Fibroblast of lung (primary cell): ENCODE results near the gene SH3GL2. TPM values are rescaled to one million over a fixed set of nuclear protein-coding genes. Genes with fewer than 3 reads are reported as not detected.

Experiments
- DNase-seq, 2 donors: peaks; one replicate each; pipeline versions ENCODE4 v3.0.0 to v3.0.0-alpha.2; 2010; ENCODE audit warnings: low read depth in 2 of 2
- H2AFZ ChIP-seq: 2 replicates; pipeline ENCODE4 v1.5.1; 2012; ENCODE audit warnings: low read length, control low read depth, inconsistent platforms
- H3K27ac ChIP-seq: 2 replicates; pipeline ENCODE4 v1.5.1; 2011; ENCODE audit warnings: low read length, control low read depth; ENCODE audit not compliant: insufficient read depth
- H3K27me3 ChIP-seq: 2 replicates; pipeline ENCODE4 v1.5.1; 2011; ENCODE audit warnings: mild to moderate bottlenecking, low read length; ENCODE audit not compliant: control insufficient read depth, insufficient read depth
- H3K36me3 ChIP-seq: 2 replicates; pipeline ENCODE4 v1.5.1; 2011; ENCODE audit warnings: low read length; ENCODE audit not compliant: control insufficient read depth, insufficient read depth
- H3K4me1 ChIP-seq: 2 replicates; pipeline ENCODE4 v1.5.1; 2011; ENCODE audit warnings: low read length; ENCODE audit not compliant: control insufficient read depth, insufficient read depth; ENCODE audit errors: extremely low read depth
- H3K4me2 ChIP-seq: 2 replicates; pipeline ENCODE4 v1.5.1; 2011; ENCODE audit warnings: low read length, control low read depth; ENCODE audit not compliant: insufficient read depth; ENCODE audit errors: extremely low read depth
- H3K4me3 ChIP-seq, 4 experiments: fragments of 200-600 bp in 1 of 4; sonication (generic) in 1 of 4; replicated peaks in 1 of 4; 2 replicates each; pipeline ENCODE4 v1.5.1; 2011 to 2016; ENCODE audit warnings: low read length in 4 of 4, low read depth in 3 of 4, mild to moderate bottlenecking in 3 of 4, control low read depth in 2 of 4, inconsistent platforms in 1 of 4, mixed read lengths in 1 of 4; ENCODE audit not compliant: insufficient read depth in 1 of 4; ENCODE audit errors: control extremely low read depth in 1 of 4
- H3K79me2 ChIP-seq: 2 replicates; pipeline ENCODE4 v1.5.1; 2012; ENCODE audit warnings: mild to moderate bottlenecking, low read length, inconsistent platforms; ENCODE audit not compliant: control insufficient read depth, insufficient read depth
- H3K9ac ChIP-seq: 2 replicates; pipeline ENCODE4 v1.5.1; 2011; ENCODE audit warnings: mild to moderate bottlenecking, low read length, control low read depth; ENCODE audit not compliant: insufficient read depth
- H3K9me3 ChIP-seq: 2 replicates; pipeline ENCODE4 v1.5.1; 2012; ENCODE audit warnings: low read depth, low read length; ENCODE audit not compliant: control insufficient read depth, insufficient read depth
- H4K20me1 ChIP-seq: 2 replicates; pipeline ENCODE4 v1.5.1; 2011; ENCODE audit warnings: low read length; ENCODE audit not compliant: control insufficient read depth, insufficient read depth; ENCODE audit errors: extremely low read depth
- CTCF ChIP-seq, 2 donors: IDR thresholded peaks in 1 of 2; conservative IDR thresholded peaks in 1 of 2; 1 replicate in 1 of 2; 2 replicates in 1 of 2; pipeline ENCODE4 v1.5.1; 2011 to 2012; ENCODE audit warnings: low read length in 2 of 2, control low read depth in 1 of 2, inconsistent platforms in 1 of 2, low read depth in 1 of 2, mild to moderate bottlenecking in 1 of 2
- EZH2 ChIP-seq: IDR thresholded peaks from 2 replicates; pipeline ENCODE4 v1.5.1; 2012; ENCODE audit warnings: low read length, control low read depth, mild to moderate bottlenecking; ENCODE audit errors: missing control alignments
- polyA plus RNA-seq, 2 donors: library from polyadenylated mRNA; depleted of rRNA in 1 of 2; stranded (reverse) in 1 of 2; unstranded in 1 of 2; fragments of >200 nt; gene quantifications; 2 replicates each; pipeline ENCODE4 v1.2.1, GENCODE V29; 2011 to 2012; ENCODE audit warnings: missing spikeins in 1 of 2
- total RNA-seq: library from RNA; depleted of rRNA; stranded (reverse); fragments of >200 nt; gene quantifications from 2 replicates; pipeline ENCODE4 v1.2.1, GENCODE V29; 2014

SH3GL2 gene
- total and polyA plus RNA-seq, 2 donors (not counting 1 experiment from before 2014, with no cell fraction given), result 0.17 TPM; not detected in 1

GRCh38 chr9:17669206-17669605 lies 90.3 kb downstream of the SH3GL2 start:
- TF ChIP-seq EZH2 (no peak), CTCF (conservative IDR thresholded peaks at IDR 0.05 in 1 of 2, IDR thresholded peaks at IDR 0.05 in 1 of 2; ENCODE audit: low read depth in 1 of 2, low read length in 2 of 2) (no peak)
- H3K79me2 ChIP-seq, result no peaks in the 10 kb centered on the region
- H3K36me3 ChIP-seq, result no peaks in the 10 kb centered on the region
- H4K20me1 ChIP-seq, result no peaks in the 10 kb centered on the region
- H3K27me3 ChIP-seq, result no peaks in the 10 kb centered on the region
- no peaks in the 10 kb centered on the region for H3K9me3 ChIP-seq
- no peaks in the 10 kb centered on the region for H3K4me1 ChIP-seq
- H3K4me2 ChIP-seq, result no peak overlapping the region
- no peak for DNase-seq
- H3K9ac ChIP-seq, result no peak overlapping the region
- no peak overlapping the region for H2AFZ ChIP-seq
- no peak overlapping the region for H3K27ac ChIP-seq
- H3K4me3 ChIP-seq, result no peak overlapping the region

GRCh38 chr9:17682684-17683083 lies 103.8 kb downstream of the SH3GL2 start:
- H2AFZ ChIP-seq, result no peak overlapping the region
- H4K20me1 ChIP-seq, result no peaks in the 10 kb centered on the region
- H3K27ac ChIP-seq, result no peak overlapping the region
- TF ChIP-seq EZH2, result no peak
- no peak for TF ChIP-seq CTCF (conservative IDR thresholded peaks at IDR 0.05 in 1 of 2, IDR thresholded peaks at IDR 0.05 in 1 of 2; ENCODE audit: low read depth in 1 of 2, low read length in 2 of 2)
- H3K27me3 ChIP-seq, result no peaks in the 10 kb centered on the region
- no peak for DNase-seq
- H3K9me3 ChIP-seq, result no peaks in the 10 kb centered on the region
- no peak overlapping the region for H3K9ac ChIP-seq
- H3K79me2 ChIP-seq, result no peaks in the 10 kb centered on the region
- no peaks in the 10 kb centered on the region for H3K36me3 ChIP-seq
- no peaks in the 10 kb centered on the region for H3K4me1 ChIP-seq
- no peak overlapping the region for H3K4me3 ChIP-seq
- no peak overlapping the region for H3K4me2 ChIP-seq

- no peak for DNase-seq
- TF ChIP-seq EZH2 (no peak), CTCF (conservative IDR thresholded peaks at IDR 0.05 in 1 of 2, IDR thresholded peaks at IDR 0.05 in 1 of 2; ENCODE audit: low read depth in 1 of 2, low read length in 2 of 2) (no peak)
- no peak overlapping the region for H3K4me3 ChIP-seq
- no peaks in the 10 kb centered on the region for H4K20me1 ChIP-seq
- no peak overlapping the region for H3K9ac ChIP-seq
- no peaks in the 10 kb centered on the region for H3K36me3 ChIP-seq
- no peaks in the 10 kb centered on the region for H3K79me2 ChIP-seq
- no peaks in the 10 kb centered on the region for H3K27me3 ChIP-seq
- no peaks in the 10 kb centered on the region for H3K9me3 ChIP-seq
- H3K27ac ChIP-seq, result no peak overlapping the region
- no peak overlapping the region for H3K4me2 ChIP-seq
- H2AFZ ChIP-seq, result no peak overlapping the region
- no peaks in the 10 kb centered on the region for H3K4me1 ChIP-seq
Observed at GRCh38 chr9:17688834-17689233, 110.0 kb downstream of the SH3GL2 start.
